Measurements from ENCODE around the gene PDE3A. TPM values are rescaled to one million over a fixed set of nuclear protein-coding genes. Genes with fewer than 3 reads are reported as not detected.

Gene PDE3A
- total RNA-seq, 1 donor from 2014 or later = 161 TPM

DNA sequence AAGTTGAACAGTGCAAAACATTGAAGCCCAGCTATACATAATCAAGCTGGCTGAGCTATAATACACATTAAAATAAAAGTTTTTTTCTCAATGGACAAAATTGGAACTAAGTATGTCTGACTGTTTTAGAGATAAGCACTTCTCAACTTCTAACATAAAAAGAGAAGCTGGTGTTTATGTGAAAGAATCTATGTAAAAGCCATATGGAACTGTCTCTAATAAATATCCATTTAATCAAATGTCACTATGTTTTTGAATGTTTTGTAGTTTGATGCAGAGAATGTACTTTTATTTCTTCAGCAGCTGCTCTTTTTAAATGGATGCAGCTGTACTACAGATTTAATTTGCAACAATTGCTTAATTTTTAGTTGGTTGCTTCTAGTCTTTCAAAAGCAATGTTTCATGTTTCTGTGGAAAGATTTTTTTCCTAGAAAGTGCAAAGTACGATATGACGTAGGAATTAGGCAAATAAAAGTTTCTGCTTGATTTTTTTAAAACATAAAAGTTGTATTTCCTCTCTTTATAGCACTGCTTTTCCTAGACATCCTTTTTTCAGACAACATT, 114.2 kb downstream of the PDE3A start:
- intact Hi-C loops (cut with micrococcal nuclease) = no loop called here
- Histone ChIP-seq H3K4me3 (no peak overlapping the region), H3K4me1 (peaks cover 90% of the 10 kb centered on the region), H3K36me3 (no peaks in the 10 kb centered on the region), H3K27ac (replicated peaks) (no peak overlapping the region), H3K27me3 (ENCODE audit: low read depth) (no peaks in the 10 kb centered on the region), H3K9me3 (replicated peaks) (no peaks in the 10 kb centered on the region)
- no peak for DNase-seq
- no peak for TF ChIP-seq CTCF (IDR thresholded peaks at IDR 0.05; ENCODE audit: borderline replicate concordance)

DNA sequence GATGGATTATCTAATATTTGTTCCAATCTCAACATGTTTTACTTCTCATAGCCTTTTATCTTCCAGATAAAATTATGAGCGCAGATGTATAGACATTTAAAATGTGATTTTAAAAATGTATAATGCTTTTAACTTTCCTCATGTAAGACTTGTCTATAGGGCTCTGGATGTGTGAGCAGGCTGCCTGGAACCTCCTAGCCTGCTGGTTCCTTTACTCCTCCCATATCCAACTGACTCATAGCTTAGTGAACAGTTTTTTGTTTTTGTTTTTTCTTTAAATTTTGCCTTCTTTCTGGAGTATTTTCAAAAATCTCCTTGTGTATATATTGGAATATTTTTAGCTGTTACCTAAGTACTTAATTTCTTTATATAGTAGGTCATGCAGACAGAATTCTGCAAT, 115.4 kb downstream of the PDE3A start:
- Histone ChIP-seq H3K4me3 (no peak overlapping the region), H3K4me1 (peaks cover 91% of the 10 kb centered on the region), H3K27me3 (ENCODE audit: low read depth) (no peaks in the 10 kb centered on the region), H3K9me3 (replicated peaks) (no peaks in the 10 kb centered on the region), H3K27ac (replicated peaks) (peak overlapping the region; percentile 31), H3K36me3 (no peaks in the 10 kb centered on the region)
- no peak for DNase-seq
- intact Hi-C loops (cut with micrococcal nuclease) = no loop called here
- TF ChIP-seq CTCF (IDR thresholded peaks at IDR 0.05; ENCODE audit: borderline replicate concordance) = no peak

GRCh38 chr12:20486233-20486632, 117.9 kb downstream of the PDE3A start:
- DNase-seq = no peak
- no peaks in the 10 kb centered on the region for H3K27me3 ChIP-seq (ENCODE audit: low read depth)
- no peak overlapping the region for H3K4me3 ChIP-seq
- H3K9me3 ChIP-seq (replicated peaks) = no peaks in the 10 kb centered on the region
- no peak for TF ChIP-seq CTCF (IDR thresholded peaks at IDR 0.05; ENCODE audit: borderline replicate concordance)
- no peaks in the 10 kb centered on the region for H3K36me3 ChIP-seq
- peaks cover 86% of the 10 kb centered on the region for H3K4me1 ChIP-seq
- intact Hi-C loops (cut with micrococcal nuclease) = no loop called here
- H3K27ac ChIP-seq (replicated peaks) = peak overlapping the region; percentile 34

- no peak for DNase-seq
- Histone ChIP-seq H3K36me3 (no peaks in the 10 kb centered on the region), H3K4me1 (peaks cover 93% of the 10 kb centered on the region)
Measured at GRCh38 chr12:20487519-20487918, 119.2 kb downstream of the PDE3A start.

GRCh38 chr12:20489645-20490044, 121.3 kb downstream of the PDE3A start:
- DNase-seq = no peak
- H3K4me1 ChIP-seq = peaks cover 93% of the 10 kb centered on the region
- no peak for TF ChIP-seq CTCF (IDR thresholded peaks at IDR 0.05; ENCODE audit: borderline replicate concordance)

More at GRCh38 chr12:20487519-20487918, 119.2 kb downstream of the PDE3A start:
- H3K4me3 ChIP-seq = no peak overlapping the region
- H3K27ac ChIP-seq (replicated peaks) = peak overlapping the region; percentile 34
- H3K27me3 ChIP-seq (ENCODE audit: low read depth) = no peaks in the 10 kb centered on the region
- intact Hi-C loops (cut with micrococcal nuclease) = no loop called here
- H3K9me3 ChIP-seq (replicated peaks) = no peaks in the 10 kb centered on the region
- no peak for TF ChIP-seq CTCF (IDR thresholded peaks at IDR 0.05; ENCODE audit: borderline replicate concordance)

More at GRCh38 chr12:20489645-20490044, 121.3 kb downstream of the PDE3A start:
- Histone ChIP-seq H3K36me3 (no peaks in the 10 kb centered on the region), H3K27me3 (ENCODE audit: low read depth) (no peaks in the 10 kb centered on the region), H3K4me3 (no peak overlapping the region), H3K9me3 (replicated peaks) (no peaks in the 10 kb centered on the region), H3K27ac (replicated peaks) (no peak overlapping the region)
- intact Hi-C loops (cut with micrococcal nuclease) = no loop called here
